NT2/D1 (cell line): Measurements from ENCODE around the gene ZBTB39.

ENCODE experiments used
- DNase-seq: peaks from one replicate; pipeline ENCODE4 v3.0.0-alpha.2; 2011; ENCODE audit warnings: low read depth, low spot score
- H3K27me3 ChIP-seq: 2 replicates; pipeline ENCODE4 v1.6.0; 2011; ENCODE audit warnings: mild to moderate bottlenecking; ENCODE audit not compliant: insufficient read length, insufficient read depth
- H3K36me3 ChIP-seq: 2 replicates; pipeline ENCODE4 v1.6.1; 2011; ENCODE audit warnings: mild to moderate bottlenecking, low read length, mixed read lengths; ENCODE audit not compliant: insufficient read depth, insufficient read length
- H3K4me1 ChIP-seq: 2 replicates; pipeline ENCODE4 v1.5.1; 2011; ENCODE audit not compliant: insufficient read depth, insufficient read length
- H3K4me3 ChIP-seq: 2 replicates; pipeline ENCODE4 v1.5.1; 2011; ENCODE audit warnings: low read depth; ENCODE audit not compliant: insufficient read length
- H3K9ac ChIP-seq: 2 replicates; pipeline ENCODE4 v1.6.0; 2011; ENCODE audit warnings: low read depth; ENCODE audit not compliant: insufficient read length
- H3K9me3 ChIP-seq: 2 replicates; pipeline ENCODE4 v1.5.1; 2011; ENCODE audit warnings: mild to moderate bottlenecking, low read length; ENCODE audit not compliant: insufficient read depth
- SUZ12 ChIP-seq: IDR thresholded peaks from 2 replicates; pipeline ENCODE4 v1.6.1; 2011; ENCODE audit not compliant: insufficient read length, insufficient read depth; ENCODE audit errors: extremely low read depth
- YY1 ChIP-seq: IDR thresholded peaks from 2 replicates; pipeline ENCODE4 v1.6.1; 2011; ENCODE audit not compliant: insufficient read length, insufficient read depth
- ZNF274 ChIP-seq: IDR thresholded peaks from 2 replicates; pipeline ENCODE4 v1.6.1; 2011; ENCODE audit warnings: mild to moderate bottlenecking, low read depth, low read length

Gene ZBTB39

DNA sequence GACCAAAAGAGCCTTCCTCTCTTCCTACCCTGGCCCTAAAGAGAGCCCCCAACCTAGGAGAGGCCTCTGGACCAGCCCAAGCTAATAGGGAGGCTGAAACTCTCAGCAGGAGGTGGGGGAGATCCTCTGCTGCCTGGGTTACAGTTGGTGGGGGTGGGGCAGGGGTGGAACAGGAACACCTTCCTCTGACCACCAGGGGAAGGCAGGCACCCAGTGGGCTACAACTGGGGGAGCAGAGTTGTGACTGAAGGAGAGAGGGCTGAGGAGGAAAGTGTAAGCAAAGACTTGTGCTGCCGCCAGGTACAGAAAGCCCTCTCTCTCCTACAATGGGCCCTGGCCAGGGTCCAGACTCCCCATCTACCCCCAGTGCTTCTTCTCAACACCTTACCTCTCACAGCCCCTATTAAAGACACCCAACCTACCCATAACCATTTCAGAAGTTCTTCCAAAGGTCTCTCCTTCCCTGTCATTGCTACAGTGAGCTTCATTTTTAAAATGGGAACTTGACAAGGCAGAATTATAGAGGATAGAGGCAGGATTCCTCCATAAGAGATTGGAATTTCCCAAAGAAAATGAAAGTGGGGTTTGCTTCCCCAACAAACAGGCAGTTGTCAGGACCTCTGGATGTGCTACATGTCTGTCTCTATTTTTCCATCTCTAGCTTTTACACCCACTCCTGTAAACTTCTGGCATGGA lies 42.2 kb upstream of the ZBTB39 start:
- DNase-seq: no peak
- no peak for TF ChIP-seq SUZ12
- Histone ChIP-seq H3K27me3 (no peaks in the 10 kb centered on the region), H3K4me1 (no peaks in the 10 kb centered on the region), H3K4me3 (no peak overlapping the region), H3K9me3 (no peaks in the 10 kb centered on the region), H3K36me3 (no peaks in the 10 kb centered on the region), H3K9ac (no peak overlapping the region)

GRCh38 chr12:57047981-57048380 lies 41.6 kb upstream of the ZBTB39 start:
- Histone ChIP-seq H3K4me3 (no peak overlapping the region), H3K27me3 (no peaks in the 10 kb centered on the region), H3K9ac (no peak overlapping the region), H3K9me3 (no peaks in the 10 kb centered on the region), H3K36me3 (no peaks in the 10 kb centered on the region), H3K4me1 (no peaks in the 10 kb centered on the region)
- TF ChIP-seq SUZ12 (no peak), ZNF274 (no peak), YY1 (no peak)
- DNase-seq: no peak

GRCh38 chr12:57046947-57047890 lies 40.9 kb upstream of the ZBTB39 start:
- Histone ChIP-seq H3K4me3 (no peak overlapping the region), H3K4me1 (no peaks in the 10 kb centered on the region), H3K27me3 (no peaks in the 10 kb centered on the region), H3K36me3 (no peaks in the 10 kb centered on the region), H3K9me3 (no peaks in the 10 kb centered on the region), H3K9ac (no peak overlapping the region)
- TF ChIP-seq ZNF274 (no peak), SUZ12 (no peak), YY1 (no peak)
- no peak for DNase-seq

DNA sequence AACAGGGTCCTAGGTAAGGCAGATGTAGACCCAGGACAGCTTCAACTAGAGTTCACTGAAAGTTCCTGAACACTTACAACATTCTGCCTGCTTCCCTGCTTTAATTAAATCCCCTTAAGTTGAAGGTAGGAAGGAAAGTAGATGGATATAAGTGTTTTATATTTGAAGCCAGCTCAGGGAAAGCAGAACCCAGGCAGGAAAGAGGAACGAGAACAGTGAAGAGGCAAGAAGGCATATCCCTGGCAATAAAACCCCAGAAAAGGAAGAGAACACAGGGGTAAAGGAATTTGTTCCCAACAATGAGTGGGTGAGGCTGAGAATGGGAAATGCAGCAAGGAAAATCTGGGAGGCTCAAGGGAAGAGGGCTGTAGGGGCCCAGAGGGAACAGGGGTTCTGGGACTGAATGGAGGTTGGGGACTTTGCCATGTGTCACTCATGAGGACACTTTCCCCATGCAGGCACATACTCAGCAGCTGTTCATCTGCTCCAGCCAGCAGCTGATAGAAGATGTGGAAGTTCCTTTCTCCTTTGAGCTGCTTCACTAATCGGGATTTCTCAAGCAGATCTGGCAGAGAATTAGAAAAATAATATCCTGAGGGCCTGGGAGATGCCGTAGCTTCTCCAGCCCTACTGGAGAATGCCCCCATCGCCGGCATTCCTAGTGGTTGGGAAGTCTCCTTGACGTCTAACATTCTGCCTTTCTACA lies 39.9 kb upstream of the ZBTB39 start:
- DNase-seq: no peak
- no peaks in the 10 kb centered on the region for H3K9me3 ChIP-seq
- H3K36me3 ChIP-seq: no peaks in the 10 kb centered on the region
- no peak overlapping the region for H3K4me3 ChIP-seq
- no peak for TF ChIP-seq ZNF274
- TF ChIP-seq SUZ12: no peak
- TF ChIP-seq YY1: no peak
- no peak overlapping the region for H3K9ac ChIP-seq
- H3K4me1 ChIP-seq: no peaks in the 10 kb centered on the region
- H3K27me3 ChIP-seq: peaks cover under 1% of the 10 kb centered on the region

DNA sequence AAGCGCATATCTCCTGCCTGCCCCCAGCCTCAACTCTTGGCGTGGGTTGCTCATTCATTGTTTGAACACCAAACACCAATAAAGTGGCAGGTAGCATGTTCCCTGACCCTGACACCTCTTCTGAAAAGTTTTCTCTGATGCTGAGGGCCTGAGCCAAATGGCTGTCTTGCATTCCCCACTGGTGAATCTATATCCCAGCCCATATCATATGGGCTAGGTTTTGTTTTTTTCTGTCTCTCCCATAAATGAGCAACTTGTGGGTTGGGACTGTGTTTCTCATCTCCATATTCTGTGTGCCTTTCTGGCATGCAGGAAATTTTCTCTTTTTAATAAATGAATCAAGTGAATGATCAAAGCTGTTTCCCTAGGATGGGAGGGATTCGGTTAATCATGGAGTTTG lies 38.5 kb upstream of the ZBTB39 start:
- Histone ChIP-seq H3K36me3 (no peaks in the 10 kb centered on the region), H3K4me3 (no peak overlapping the region), H3K27me3 (peaks cover 5% of the 10 kb centered on the region), H3K9ac (no peak overlapping the region), H3K9me3 (no peaks in the 10 kb centered on the region), H3K4me1 (no peaks in the 10 kb centered on the region)
- no peak for TF ChIP-seq ZNF274
- no peak for TF ChIP-seq SUZ12
- TF ChIP-seq YY1: no peak
- no peak for DNase-seq

- no peaks in the 10 kb centered on the region for H3K9me3 ChIP-seq
- no peak for DNase-seq
These were observed 38.1 kb upstream of the ZBTB39 start for GRCh38 chr12:57044468-57044867.

GRCh38 chr12:57042695-57043094 lies 36.3 kb upstream of the ZBTB39 start:
- peaks cover 5% of the 10 kb centered on the region for H3K27me3 ChIP-seq
- TF ChIP-seq YY1 (no peak), SUZ12 (no peak), ZNF274 (no peak)
- no peaks in the 10 kb centered on the region for H3K4me1 ChIP-seq
- H3K9me3 ChIP-seq: no peaks in the 10 kb centered on the region
- H3K36me3 ChIP-seq: no peaks in the 10 kb centered on the region
- no peak overlapping the region for H3K9ac ChIP-seq
- DNase-seq: no peak
- no peak overlapping the region for H3K4me3 ChIP-seq

More at GRCh38 chr12:57044468-57044867, 38.1 kb upstream of the ZBTB39 start:
- TF ChIP-seq ZNF274 (no peak), YY1 (no peak), SUZ12 (no peak)
- Histone ChIP-seq H3K36me3 (no peaks in the 10 kb centered on the region), H3K4me1 (no peaks in the 10 kb centered on the region), H3K27me3 (peaks cover 5% of the 10 kb centered on the region), H3K9ac (no peak overlapping the region), H3K4me3 (no peak overlapping the region)
